Mesenchymal stem cell (in vitro differentiated cells and primary cell): ENCODE data around the gene DOCK2.

Experiments
- DNase-seq: peaks from one replicate; pipeline ENCODE4 v3.0.0-alpha.2; 2013
- H2AFZ ChIP-seq: one replicate; pipeline ENCODE4 v1.6.1; 2013; ENCODE audit warnings: low read depth, mild to moderate bottlenecking, control low read depth, inconsistent platforms, low read length, moderate library complexity
- H2AK5ac ChIP-seq: 2 replicates; pipeline ENCODE4 v1.6.1; 2013; ENCODE audit warnings: low read length, moderate library complexity, mild to moderate bottlenecking, inconsistent platforms; ENCODE audit not compliant: severe bottlenecking
- H2BK120ac ChIP-seq: one replicate; pipeline ENCODE4 v1.6.1; 2013; ENCODE audit warnings: low read depth, mild to moderate bottlenecking, inconsistent platforms, low read length, moderate library complexity
- H2BK12ac ChIP-seq, 2 experiments: one replicate each; pipeline ENCODE4 v1.6.1; 2013; ENCODE audit warnings: inconsistent platforms in 2 of 2, low read length in 2 of 2, mild to moderate bottlenecking in 2 of 2, moderate library complexity in 2 of 2, control low read depth in 1 of 2
- H2BK15ac ChIP-seq: one replicate; pipeline ENCODE4 v1.6.1; 2013; ENCODE audit warnings: mild to moderate bottlenecking, low read depth, inconsistent platforms; ENCODE audit not compliant: poor library complexity, severe bottlenecking
- H2BK5ac ChIP-seq: 2 replicates; pipeline ENCODE4 v1.6.1; 2013; ENCODE audit warnings: low read depth, mild to moderate bottlenecking, low read length, control low read depth, inconsistent platforms; ENCODE audit not compliant: poor library complexity, severe bottlenecking
- H3K14ac ChIP-seq, 2 experiments: one replicate each; pipeline ENCODE4 v1.6.1; 2013; ENCODE audit warnings: inconsistent platforms in 2 of 2, low read length in 2 of 2, control low read depth in 1 of 2, mild to moderate bottlenecking in 1 of 2, moderate library complexity in 1 of 2
- H3K18ac ChIP-seq, 2 experiments: one replicate each; pipeline ENCODE4 v1.6.1; 2013; ENCODE audit warnings: inconsistent platforms in 2 of 2, low read length in 2 of 2, control low read depth in 1 of 2, low read depth in 1 of 2, mild to moderate bottlenecking in 1 of 2
- H3K23ac ChIP-seq, 2 experiments: one replicate each; pipeline ENCODE4 v1.6.1; 2013; ENCODE audit warnings: inconsistent platforms in 2 of 2, low read length in 2 of 2, mild to moderate bottlenecking in 2 of 2, moderate library complexity in 2 of 2, control low read depth in 1 of 2
- H3K27ac ChIP-seq: 2 replicates; pipeline ENCODE4 v1.5.1; 2013; ENCODE audit warnings: mild to moderate bottlenecking, moderate library complexity, low read length, control low read depth, inconsistent platforms; ENCODE audit not compliant: poor library complexity, severe bottlenecking
- H3K27me3 ChIP-seq, 2 experiments: 2 replicates each; pipeline versions ENCODE4 v1.6.1 to v1.7.0; 2013; ENCODE audit warnings: low read length in 2 of 2, mild to moderate bottlenecking in 2 of 2, moderate library complexity in 2 of 2, control low read depth in 1 of 2, inconsistent platforms in 1 of 2; ENCODE audit not compliant: control insufficient read depth in 1 of 2, insufficient read depth in 1 of 2
- H3K36me3 ChIP-seq, 2 experiments: 2 replicates each; pipeline versions ENCODE4 v1.6.1 to v1.7.0; 2013; ENCODE audit warnings: low read length in 2 of 2, control low read depth in 1 of 2, inconsistent platforms in 1 of 2, low read depth in 1 of 2, mild to moderate bottlenecking in 1 of 2; ENCODE audit not compliant: insufficient read depth in 2 of 2, control insufficient read depth in 1 of 2
- H3K4ac ChIP-seq, 2 experiments: one replicate each; pipeline ENCODE4 v1.6.1; 2013; ENCODE audit warnings: inconsistent platforms in 2 of 2, low read length in 2 of 2, mild to moderate bottlenecking in 2 of 2, moderate library complexity in 2 of 2, control low read depth in 1 of 2, low read depth in 1 of 2
- H3K4me1 ChIP-seq: 2 replicates; pipeline ENCODE4 v1.6.1; 2013; ENCODE audit warnings: low read depth, low read length, control low read depth; ENCODE audit not compliant: control insufficient read depth, insufficient read depth
- H3K4me2 ChIP-seq: 2 replicates; pipeline ENCODE4 v1.6.1; 2013; ENCODE audit warnings: low read length, mild to moderate bottlenecking, inconsistent platforms; ENCODE audit not compliant: poor library complexity, severe bottlenecking
- H3K4me3 ChIP-seq, 2 experiments: 2 replicates each; pipeline versions ENCODE4 v1.5.1 to v1.7.0; 2013; ENCODE audit warnings: low read length in 2 of 2, mild to moderate bottlenecking in 2 of 2, control low read depth in 1 of 2, low read depth in 1 of 2; ENCODE audit not compliant: insufficient read depth in 1 of 2
- H3K79me1 ChIP-seq: replicated peaks from 2 replicates; pipeline ENCODE4 v1.6.1; 2013; ENCODE audit warnings: mild to moderate bottlenecking, control low read depth, low read length, inconsistent platforms; ENCODE audit not compliant: poor library complexity, severe bottlenecking
- H3K9ac ChIP-seq: 2 replicates; pipeline ENCODE4 v1.7.0; 2013; ENCODE audit warnings: mild to moderate bottlenecking, low read length, moderate library complexity
- H3K9me3 ChIP-seq: 2 replicates; pipeline ENCODE4 v1.7.0; 2013; ENCODE audit warnings: mild to moderate bottlenecking, low read length; ENCODE audit not compliant: control insufficient read depth
- H4K8ac ChIP-seq: one replicate; pipeline ENCODE4 v1.6.1; 2013; ENCODE audit warnings: inconsistent platforms, mild to moderate bottlenecking, low read length, moderate library complexity
- H4K91ac ChIP-seq: one replicate; pipeline ENCODE4 v1.6.1; 2013; ENCODE audit warnings: mild to moderate bottlenecking, low read length, inconsistent platforms
- WGBS: methylation state at CpG from one replicate; pipeline ENCODE4 v1.1.7; 2013; ENCODE audit warnings: mixed read lengths; 5-methylcytosine and 5-hydroxymethylcytosine counted together

Gene DOCK2

DNA sequence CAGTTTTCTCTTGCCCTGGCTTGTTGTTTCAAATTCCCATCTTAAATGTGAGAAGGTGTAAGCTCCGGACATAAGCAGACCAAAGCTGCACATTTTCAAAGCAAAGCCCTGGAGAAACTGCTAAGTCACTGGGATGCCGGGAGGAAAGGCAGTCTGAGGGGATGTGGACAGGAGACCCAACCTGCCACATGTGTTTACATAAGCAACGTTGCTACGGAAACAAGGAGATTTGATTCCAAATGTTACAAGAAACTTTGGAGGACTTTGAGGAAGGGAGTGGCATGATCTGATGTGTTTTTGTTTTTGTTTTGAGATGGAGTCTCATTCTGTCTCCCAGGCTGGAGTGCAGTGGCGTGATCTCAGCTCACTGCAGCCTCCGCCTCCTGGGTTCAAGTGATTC, 368.9 kb downstream of the DOCK2 start:
- Histone ChIP-seq H3K9me3 (no peaks in the 10 kb centered on the region), H3K4me1 (no peaks in the 10 kb centered on the region), H3K27me3 (peaks cover 0 to 39% of the 10 kb centered on the region in 2 experiments), H2BK15ac (no peak overlapping the region), H3K4me2 (no peak overlapping the region), H3K4ac (no peak overlapping the region), H2BK5ac (no peak overlapping the region), H4K91ac (no peak overlapping the region), H3K27ac (no peak overlapping the region), H2BK120ac (no peak overlapping the region), H3K18ac (no peak overlapping the region), H4K8ac (no peak overlapping the region), H3K14ac (no peak overlapping the region), H2AFZ (no peak overlapping the region), H3K4me3 (no peak overlapping the region), H2BK12ac (no peak overlapping the region), H3K9ac (no peak overlapping the region), H3K79me1 (no peaks in the 10 kb centered on the region), H2AK5ac (no peak overlapping the region), H3K36me3 (no peaks in the 10 kb centered on the region), H3K23ac (no peak overlapping the region)
- WGBS: 81% methylated on average over 6 of the region's 6 CpGs
- DNase-seq: no peak

DNA sequence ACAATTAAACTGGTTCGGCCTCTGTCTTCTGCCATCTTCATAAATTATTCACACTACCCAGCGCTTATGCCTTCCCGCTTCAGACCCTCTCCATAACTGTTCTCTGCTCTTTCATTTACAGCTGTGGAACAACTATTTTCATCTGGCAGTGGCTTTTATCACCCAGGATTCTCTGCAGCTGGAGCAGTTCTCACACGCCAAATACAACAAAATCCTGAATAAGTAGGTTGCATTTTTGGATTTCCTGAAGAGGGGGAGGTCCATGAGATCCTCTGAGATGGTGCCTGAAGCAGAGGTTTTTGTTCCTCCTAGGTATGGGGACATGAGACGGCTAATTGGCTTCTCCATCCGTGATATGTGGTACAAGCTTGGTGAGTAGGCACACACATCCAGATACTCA, 371.3 kb downstream of the DOCK2 start:
- Histone ChIP-seq H3K4me1 (no peaks in the 10 kb centered on the region), H2AFZ (no peak overlapping the region), H4K91ac (no peak overlapping the region), H4K8ac (no peak overlapping the region), H3K9me3 (peaks cover 3% of the 10 kb centered on the region), H3K4ac (no peak overlapping the region), H3K4me2 (no peak overlapping the region), H3K9ac (no peak overlapping the region), H2BK12ac (no peak overlapping the region), H3K79me1 (no peaks in the 10 kb centered on the region), H3K4me3 (no peak overlapping the region), H3K27me3 (peaks cover 0 to 61% of the 10 kb centered on the region in 2 experiments), H3K14ac (no peak overlapping the region), H2BK15ac (no peak overlapping the region), H2BK120ac (no peak overlapping the region), H3K27ac (no peak overlapping the region), H3K23ac (no peak overlapping the region), H3K18ac (no peak overlapping the region), H2AK5ac (no peak overlapping the region), H2BK5ac (no peak overlapping the region), H3K36me3 (no peaks in the 10 kb centered on the region)
- WGBS: 98% methylated on average over 3 of the region's 6 CpGs
- DNase-seq: no peak

DNA sequence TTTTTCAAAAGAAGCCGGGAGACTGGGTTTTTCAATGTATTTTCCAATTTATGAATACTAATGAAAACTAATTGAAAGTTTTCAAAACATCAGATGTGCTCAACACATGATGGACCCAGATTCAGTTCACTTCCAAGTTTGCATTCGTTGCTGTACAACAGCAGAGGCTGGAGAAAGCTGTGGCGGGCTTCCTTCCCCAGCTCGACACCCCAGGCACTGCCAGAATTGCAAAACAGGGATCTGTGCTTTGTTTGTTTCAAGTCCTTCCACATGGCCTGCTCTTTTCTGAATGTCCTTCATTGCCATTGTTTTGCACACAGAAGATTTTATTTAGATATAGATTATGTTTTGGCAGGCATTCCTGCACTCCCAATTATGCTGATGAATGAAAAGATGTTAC, 373.5 kb downstream of the DOCK2 start:
- no peak overlapping the region for H2BK15ac ChIP-seq
- no peaks in the 10 kb centered on the region for H3K79me1 ChIP-seq
- H3K4ac ChIP-seq: no peak overlapping the region
- H2BK5ac ChIP-seq: no peak overlapping the region
- no peak overlapping the region for H2AFZ ChIP-seq
- H3K9ac ChIP-seq: no peak overlapping the region
- H3K4me3 ChIP-seq: no peak overlapping the region
- no peak overlapping the region for H3K27ac ChIP-seq
- no peak overlapping the region for H4K91ac ChIP-seq
- no peak overlapping the region for H2AK5ac ChIP-seq
- H3K14ac ChIP-seq: no peak overlapping the region
- peaks cover 0 to 72% of the 10 kb centered on the region in 2 experiments for H3K27me3 ChIP-seq
- no peak overlapping the region for H3K23ac ChIP-seq
- H3K18ac ChIP-seq: no peak overlapping the region
- H3K4me1 ChIP-seq: no peaks in the 10 kb centered on the region
- no peak overlapping the region for H4K8ac ChIP-seq
- no peak overlapping the region for H3K4me2 ChIP-seq
- no peak overlapping the region for H2BK120ac ChIP-seq
- H3K36me3 ChIP-seq: no peaks in the 10 kb centered on the region
- peaks cover 4% of the 10 kb centered on the region for H3K9me3 ChIP-seq
- no peak for DNase-seq
- 83% methylated on average over 4 of the region's 4 CpGs for WGBS
- H2BK12ac ChIP-seq: no peak overlapping the region

DNA sequence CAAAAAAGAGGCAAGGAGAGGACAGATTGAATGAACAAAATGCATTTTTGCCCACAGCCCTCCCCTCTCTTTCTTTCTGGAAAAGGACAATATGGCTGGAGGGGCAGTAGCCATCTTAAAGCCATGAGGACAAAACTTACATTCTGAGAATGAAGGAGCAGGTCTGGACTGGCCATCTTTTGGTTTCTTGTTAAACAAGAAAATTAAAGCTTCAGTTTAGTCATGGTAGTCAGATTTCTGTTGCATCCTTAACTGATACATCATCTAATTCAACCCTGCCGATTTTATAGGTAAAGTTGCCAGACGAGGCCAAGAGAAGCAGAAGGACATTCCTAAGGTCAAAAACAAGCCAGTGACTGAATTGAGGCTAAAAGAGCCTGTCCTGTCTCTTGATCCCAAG, 374.7 kb downstream of the DOCK2 start:
- Histone ChIP-seq H3K79me1 (no peaks in the 10 kb centered on the region), H2AFZ (no peak overlapping the region), H2BK12ac (no peak overlapping the region), H3K36me3 (no peaks in the 10 kb centered on the region), H2AK5ac (no peak overlapping the region), H4K8ac (no peak overlapping the region), H3K27me3 (peaks cover 0 to 75% of the 10 kb centered on the region in 2 experiments), H3K4me1 (no peaks in the 10 kb centered on the region), H3K4me3 (no peak overlapping the region), H3K27ac (no peak overlapping the region), H3K18ac (no peak overlapping the region), H4K91ac (no peak overlapping the region), H3K9ac (no peak overlapping the region), H3K14ac (no peak overlapping the region), H2BK5ac (no peak overlapping the region), H3K23ac (no peak overlapping the region), H2BK120ac (no peak overlapping the region), H3K4ac (no peak overlapping the region), H2BK15ac (no peak overlapping the region), H3K4me2 (no peak overlapping the region), H3K9me3 (peaks cover 4% of the 10 kb centered on the region)
- DNase-seq: no peak
- WGBS: 83% methylated on average over 2 of the region's 2 CpGs
